ENCODE data around the gene MALRD1.

The MALRD1 gene

DNA sequence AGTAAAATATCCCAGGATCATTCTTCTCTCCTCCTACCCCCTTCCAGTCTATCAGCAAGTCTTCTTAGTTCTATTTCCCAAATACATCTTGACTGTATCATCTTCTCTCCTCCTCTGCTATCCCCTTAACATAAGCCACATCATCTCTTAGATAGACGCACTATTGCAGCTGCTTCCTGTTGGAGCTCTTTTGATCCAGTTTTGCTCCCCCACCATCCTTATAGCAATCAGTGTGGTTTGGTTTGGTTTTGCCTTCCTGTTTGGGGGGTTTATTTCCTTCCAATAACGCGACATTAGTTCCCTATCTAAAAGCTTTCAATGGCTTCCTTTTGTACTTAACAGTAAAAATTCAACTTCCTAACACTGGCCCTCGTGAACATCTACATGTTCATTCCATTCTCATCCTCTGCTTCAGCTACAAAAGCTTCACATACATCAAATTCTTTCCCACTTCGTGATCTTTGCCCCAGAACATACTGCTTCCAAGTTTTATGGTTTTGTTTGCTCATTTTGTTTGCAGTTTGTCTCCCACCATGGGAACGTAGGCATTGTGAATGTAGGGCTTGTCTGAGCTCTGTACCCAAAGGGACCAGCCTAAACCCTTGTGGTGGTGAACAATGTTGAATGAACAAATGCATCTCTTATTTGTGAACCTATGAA, 734.0 kb downstream of the MALRD1 start:
- DNase-seq (ENCODE audit: low read depth) = no peak

GRCh38 chr10:19783721-19784120, 735.1 kb downstream of the MALRD1 start:
- DNase-seq (ENCODE audit: low read depth) = no peak

Data from fibroblast of the conjunctiva (primary cell).